Tibial nerve (tissue), 4 donors: ENCODE data around the gene SLC5A7.

Source experiments
- EP300 ChIP-seq, 2 donors: sonication (generic); formaldehyde crosslinking; IDR thresholded peaks; one replicate each; pipeline ENCODE4 v1.6.1; 2017; ENCODE audit warnings: antibody characterized with exemption in 2 of 2, mild to moderate bottlenecking in 1 of 2
- POLR2A ChIP-seq, 2 donors: fragments of 450-650 bp; IDR thresholded peaks; one replicate each; pipeline ENCODE4 v1.6.1; 2017; ENCODE audit warnings: antibody characterized with exemption in 2 of 2, mild to moderate bottlenecking in 2 of 2, moderate library complexity in 2 of 2
- TF ChIP-seq, protein P1 (sequence below), 5 experiments: fragments of 200-600 bp in 3 of 5; fragments of 450-650 bp in 2 of 5; sonication (generic) in 3 of 5; IDR thresholded peaks; one replicate each; pipeline ENCODE4 v1.5.1; 2016 to 2019; ENCODE audit warnings: antibody characterized with exemption in 5 of 5, mild to moderate bottlenecking in 3 of 5, moderate library complexity in 2 of 5

DNA sequence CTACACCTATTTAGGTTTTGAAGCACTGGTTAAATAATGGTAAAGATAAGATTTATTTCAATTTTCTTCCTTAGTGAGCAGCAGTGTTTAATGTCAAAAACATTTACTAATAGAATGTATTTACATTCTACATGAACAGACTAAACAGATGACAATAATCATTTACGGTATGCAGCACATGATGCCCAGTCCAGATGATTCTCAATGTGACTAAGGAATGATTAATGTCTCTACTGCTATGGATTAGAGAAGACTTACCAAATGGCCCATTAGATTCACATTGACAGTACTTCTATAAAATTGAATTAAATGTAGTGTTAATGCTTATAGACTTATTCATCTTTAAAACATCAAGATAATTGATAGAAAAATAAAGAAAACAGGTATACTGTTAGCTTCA is 22.1 kb upstream of the SLC5A7 start:
- TF ChIP-seq EP300 (IDR thresholded peaks at IDR 0.05), result no peak
- TF ChIP-seq, protein P1, sequence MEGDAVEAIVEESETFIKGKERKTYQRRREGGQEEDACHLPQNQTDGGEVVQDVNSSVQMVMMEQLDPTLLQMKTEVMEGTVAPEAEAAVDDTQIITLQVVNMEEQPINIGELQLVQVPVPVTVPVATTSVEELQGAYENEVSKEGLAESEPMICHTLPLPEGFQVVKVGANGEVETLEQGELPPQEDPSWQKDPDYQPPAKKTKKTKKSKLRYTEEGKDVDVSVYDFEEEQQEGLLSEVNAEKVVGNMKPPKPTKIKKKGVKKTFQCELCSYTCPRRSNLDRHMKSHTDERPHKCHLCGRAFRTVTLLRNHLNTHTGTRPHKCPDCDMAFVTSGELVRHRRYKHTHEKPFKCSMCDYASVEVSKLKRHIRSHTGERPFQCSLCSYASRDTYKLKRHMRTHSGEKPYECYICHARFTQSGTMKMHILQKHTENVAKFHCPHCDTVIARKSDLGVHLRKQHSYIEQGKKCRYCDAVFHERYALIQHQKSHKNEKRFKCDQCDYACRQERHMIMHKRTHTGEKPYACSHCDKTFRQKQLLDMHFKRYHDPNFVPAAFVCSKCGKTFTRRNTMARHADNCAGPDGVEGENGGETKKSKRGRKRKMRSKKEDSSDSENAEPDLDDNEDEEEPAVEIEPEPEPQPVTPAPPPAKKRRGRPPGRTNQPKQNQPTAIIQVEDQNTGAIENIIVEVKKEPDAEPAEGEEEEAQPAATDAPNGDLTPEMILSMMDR (IDR thresholded peaks at IDR 0.05), result no peak
- TF ChIP-seq POLR2A (IDR thresholded peaks at IDR 0.05), result no peak
